ENCODE results near the gene SDF4. TPM values are rescaled to one million over a fixed set of nuclear protein-coding genes. Genes with fewer than 3 reads are reported as not detected.

Gene SDF4
- total and polyA plus RNA-seq, 2 of the 8 experiments (the other 6 are each of a cell fraction or from before 2014, with no cell fraction given) = 45.5 to 75.6 TPM

GRCh38 chr1:1175221-1176062 is 56.4 kb downstream of the SDF4 start:
- no peak overlapping the region for H3K4ac ChIP-seq (replicated peaks; ENCODE audit: insufficient read length, low read depth, low read length)
- H2AK5ac ChIP-seq (ENCODE audit: low read depth, low read length) = no peak overlapping the region
- H3K4me1 ChIP-seq (replicated peaks in 1 of 4; ENCODE audit: control insufficient read depth in 3 of 4, insufficient read depth in 4 of 4, low read length in 3 of 4) = peaks cover 4 to 27% (median 18%) of the 10 kb centered on the region in 4 experiments
- ChIA-PET POLR2A (ENCODE audit: partially characterized antibody) (interaction anchor here (0.6 to 2.5 kb wide), 3 partner anchors 11 to 58 kb away, joined by 3 to 15 read pairs (median 3); no protein-coding TSS in a partner anchor), CTCF (ENCODE audit: partially characterized antibody) (interaction anchor here (0.6 to 2.0 kb wide), 10 partner anchors 10 to 195 kb away, joined by 3 to 8 read pairs (median 3); no protein-coding TSS in a partner anchor)
- TF ChIP-seq BACH1 (IDR thresholded peaks at IDR 0.05; ENCODE audit: low read length) = no peak
- no peak for TF ChIP-seq NANOG (IDR thresholded peaks at IDR 0.05; ENCODE audit: insufficient read depth, low read depth, low read length, poor library complexity, severe bottlenecking)
- no peak for TF ChIP-seq POLR2A (IDR thresholded peaks at IDR 0.05; ENCODE audit: control extremely low read depth in 1 of 2, low read depth in 2 of 2, low read length in 2 of 2)
- no peak for TF ChIP-seq RBBP5 (IDR thresholded peaks at IDR 0.05; ENCODE audit: borderline replicate concordance, low read depth, low read length)
- TF ChIP-seq, protein P1, sequence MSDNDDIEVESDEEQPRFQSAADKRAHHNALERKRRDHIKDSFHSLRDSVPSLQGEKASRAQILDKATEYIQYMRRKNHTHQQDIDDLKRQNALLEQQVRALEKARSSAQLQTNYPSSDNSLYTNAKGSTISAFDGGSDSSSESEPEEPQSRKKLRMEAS (IDR thresholded peaks at IDR 0.05) = 0 out of 2 replicates have a peak, but pooled peaks have one; percentile 18
- no peak for TF ChIP-seq BRCA1 (IDR thresholded peaks at IDR 0.05; ENCODE audit: low read depth, low read length)
- TF ChIP-seq CEBPB (IDR thresholded peaks at IDR 0.05; ENCODE audit: low read depth, low read length) = no peak
- peak; percentile 64 for TF ChIP-seq E2F6 (IDR thresholded peaks at IDR 0.05)
- no peak for TF ChIP-seq CREB1 (IDR thresholded peaks at IDR 0.05)
- no peak for TF ChIP-seq SIRT6 (IDR thresholded peaks at IDR 0.05; ENCODE audit: low read length)
- H3K27ac ChIP-seq (ENCODE audit: low read depth, low read length) = no peak overlapping the region
- H3K4me2 ChIP-seq (ENCODE audit: insufficient read depth in 1 of 2, low read depth in 2 of 2, low read length in 2 of 2) = no peak overlapping the region; a peak in 1 of 4 replicates
- H2BK20ac ChIP-seq (ENCODE audit: low read length) = no peak overlapping the region
- no peak overlapping the region for H3K56ac ChIP-seq (replicated peaks; ENCODE audit: insufficient read length, low read depth, low read length)
- no peak overlapping the region for H2BK5ac ChIP-seq (ENCODE audit: low read depth, low read length)
- no peak overlapping the region for H3K14ac ChIP-seq (ENCODE audit: insufficient read length)
- H2AFZ ChIP-seq (ENCODE audit: low read length) = no peak overlapping the region
- 90% methylated on average over 29 of the region's 29 CpGs; no CpG with 5 or more reads in 1 of the 2 experiments for WGBS, 2 experiments (ENCODE audit: extremely low coverage in 1 of 2, insufficient coverage in 1 of 2, insufficient read length in 1 of 2, insufficient replicate concordance in 2 of 2, low coverage in 1 of 2, low lambda C conversion rate in 2 of 2, missing lambda C conversion rate in 1 of 2)
- no peak for DNase-seq (ENCODE audit: low read depth in 1 of 2, low spot score in 2 of 2)
- peaks cover 0 to 10% (median 6%) of the 10 kb centered on the region in 4 experiments; a peak in 4 of 7 replicates for H3K27me3 ChIP-seq (replicated peaks in 1 of 4; ENCODE audit: control insufficient read depth in 3 of 4, extremely low read depth in 1 of 4, insufficient read depth in 3 of 4, low read length in 3 of 4)
- H4K20me1 ChIP-seq (replicated peaks in 1 of 2; ENCODE audit: control insufficient read depth in 1 of 2, insufficient read depth in 2 of 2, low read length in 2 of 2) = peaks cover 0 to 4% of the 10 kb centered on the region in 2 experiments
- peaks cover 3% of the 10 kb centered on the region; the same call in 1 of the 2 replicates for H3K23me2 ChIP-seq (ENCODE audit: low read depth, low read length)
- no peaks in the 10 kb centered on the region for H3K79me1 ChIP-seq (ENCODE audit: low read depth, low read length)
- no peaks in the 10 kb centered on the region for H3K79me2 ChIP-seq (ENCODE audit: control insufficient read depth in 1 of 2, insufficient read depth in 2 of 2, low read length in 2 of 2)
- no peak overlapping the region; the same call in 1 of the 2 replicates for H3K18ac ChIP-seq (ENCODE audit: extremely low read depth, low read length)
- H3K9me3 ChIP-seq (ENCODE audit: insufficient read depth in 2 of 2, low read depth in 1 of 2, low read length in 1 of 2) = peaks cover 4 to 5% of the 10 kb centered on the region in 2 experiments; a peak in 1 of 4 replicates
- no peak overlapping the region for H3K9ac ChIP-seq (replicated peaks in 1 of 4; ENCODE audit: extremely low read depth in 1 of 4, low read depth in 3 of 4, low read length in 3 of 4)
- H4K8ac ChIP-seq (ENCODE audit: extremely low read depth, insufficient read depth, low read length) = no peak overlapping the region
- H3K23ac ChIP-seq (ENCODE audit: insufficient read length) = no peak overlapping the region
- no peak overlapping the region for H3K4me3 ChIP-seq (ENCODE audit: extremely low read depth in 1 of 4, insufficient read depth in 2 of 4, low read depth in 3 of 4, low read length in 4 of 4)
- H2BK120ac ChIP-seq (replicated peaks; ENCODE audit: low read depth, low read length) = no peak overlapping the region
- peak overlapping the region; percentile 85 for H4K91ac ChIP-seq (replicated peaks; ENCODE audit: insufficient read length, low read length)
- no peak for FAIRE-seq
- H2BK15ac ChIP-seq (ENCODE audit: low read length) = peak overlapping the region; percentile 61; the same call in 1 of the 2 replicates
- no peaks in the 10 kb centered on the region for H3K36me3 ChIP-seq (ENCODE audit: control insufficient read depth in 2 of 4, insufficient read depth in 4 of 4, low read length in 3 of 4)
- peak overlapping the region; percentile 60; the same call in 1 of the 2 replicates for H2BK12ac ChIP-seq (ENCODE audit: low read depth, low read length)
- H4K5ac ChIP-seq (ENCODE audit: insufficient read length, low read depth, low read length) = no peak overlapping the region

Measured in H1 (cell line).